CD4-positive, alpha-beta T cell treated with Interleukin-6 at 100 ng/mL for 8 hours (primary cell): ENCODE data around the gene KRT28.
"Not testable (repeated sequence)": the region's sequence is repeated elsewhere in the genome, so short reads cannot be mapped to it uniquely, and the experiment has no call there.

Source experiments
- DNase-seq: peaks from one replicate; pipeline ENCODE4 v3.0.0-alpha.2; 2020; ENCODE audit warnings: mixed read lengths, low spot score

The KRT28 gene

DNA sequence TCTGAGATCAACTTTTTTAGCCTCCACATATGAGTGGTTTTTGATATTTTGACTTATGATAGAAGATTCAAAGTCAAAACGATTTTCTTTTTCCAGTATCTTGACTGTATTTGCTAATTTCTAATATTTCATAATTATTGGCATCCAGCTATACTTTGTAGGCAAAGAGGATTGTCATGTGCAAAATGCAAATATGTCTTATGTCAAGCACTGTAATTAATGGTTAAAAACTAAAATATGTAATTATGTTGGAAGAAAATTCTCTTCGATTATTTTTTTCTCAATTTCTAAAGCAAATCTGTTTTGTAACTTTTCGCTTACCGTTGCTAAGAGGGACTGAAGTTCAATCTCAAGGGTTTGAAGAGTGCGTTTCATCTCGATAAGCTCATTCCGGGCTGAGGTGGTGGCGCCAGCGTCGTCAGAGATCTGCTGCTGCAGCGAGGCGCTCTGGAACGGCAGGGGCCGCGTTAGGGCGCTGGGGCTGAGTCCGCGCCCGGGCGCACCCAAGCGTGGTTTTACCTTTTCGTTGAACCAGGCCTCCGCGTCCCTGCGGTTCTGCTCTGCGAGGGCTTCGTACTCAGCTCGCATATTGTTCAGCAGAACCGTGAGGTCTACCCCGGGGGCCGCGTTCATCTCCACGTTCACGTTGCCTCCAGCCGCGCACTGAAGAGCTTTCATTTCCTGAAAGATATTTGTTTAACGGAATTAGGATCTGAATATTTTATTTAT, 20.4 kb downstream of the KRT28 start:
- DNase-seq = peak; percentile 4

DNA sequence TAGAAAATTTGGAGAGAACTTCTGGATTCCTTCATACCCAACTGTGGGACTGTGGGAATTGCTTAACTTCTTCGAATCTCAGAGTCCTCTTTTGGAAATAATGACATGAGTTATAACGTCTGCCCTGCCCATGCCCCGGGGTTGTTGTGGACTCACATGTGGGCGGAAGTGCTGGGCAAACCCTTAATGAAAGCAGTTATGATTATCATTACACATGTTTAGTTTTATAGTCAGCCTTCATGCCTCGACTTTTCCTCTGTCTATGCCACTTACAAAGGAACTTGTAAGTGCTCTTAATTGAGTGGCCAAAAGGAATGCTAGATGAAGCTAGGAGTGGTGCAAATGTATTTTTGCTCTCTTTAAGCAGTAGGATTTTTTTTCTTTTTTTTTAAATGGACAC, 21.3 kb downstream of the KRT28 start:
- no peak for DNase-seq

DNA sequence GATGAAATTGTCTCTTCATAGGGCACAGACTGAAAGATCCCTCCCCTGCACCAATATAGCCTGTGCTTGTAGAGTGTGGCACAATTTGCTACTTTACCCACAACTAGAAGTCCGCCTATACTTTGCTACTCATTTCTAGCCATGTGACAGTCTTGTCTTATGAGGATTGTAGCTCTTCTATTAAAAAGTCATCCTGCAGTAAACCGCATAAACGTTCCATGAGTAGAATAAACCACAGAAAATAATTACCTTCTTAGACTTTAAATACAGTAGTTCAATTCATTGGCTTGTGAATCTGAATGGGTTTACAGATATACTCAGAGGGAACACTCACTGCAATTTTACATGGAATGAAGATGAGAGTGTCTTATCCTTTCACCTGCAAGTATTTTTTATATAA, 21.8 kb downstream of the KRT28 start:
- no peak for DNase-seq

DNA sequence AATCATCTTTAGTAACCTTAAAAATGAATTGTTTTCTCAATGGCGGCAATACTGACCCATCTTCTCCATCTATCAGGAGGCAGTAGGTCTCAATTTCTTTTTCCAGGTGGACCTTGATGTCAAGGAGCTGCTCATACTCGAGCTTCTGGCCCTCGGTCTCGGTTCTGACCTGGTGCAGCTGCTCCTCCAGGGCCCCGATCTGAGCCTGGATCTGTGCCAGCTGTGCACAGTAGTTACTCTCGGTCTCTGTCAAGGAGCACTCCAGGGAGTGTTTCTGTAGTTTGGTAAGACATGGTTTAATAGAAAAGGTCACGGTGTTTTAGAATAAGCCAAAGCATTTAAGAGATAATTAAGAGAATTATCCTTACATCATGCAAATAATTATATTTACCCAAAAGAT, 22.3 kb downstream of the KRT28 start:
- DNase-seq = no peak

DNA sequence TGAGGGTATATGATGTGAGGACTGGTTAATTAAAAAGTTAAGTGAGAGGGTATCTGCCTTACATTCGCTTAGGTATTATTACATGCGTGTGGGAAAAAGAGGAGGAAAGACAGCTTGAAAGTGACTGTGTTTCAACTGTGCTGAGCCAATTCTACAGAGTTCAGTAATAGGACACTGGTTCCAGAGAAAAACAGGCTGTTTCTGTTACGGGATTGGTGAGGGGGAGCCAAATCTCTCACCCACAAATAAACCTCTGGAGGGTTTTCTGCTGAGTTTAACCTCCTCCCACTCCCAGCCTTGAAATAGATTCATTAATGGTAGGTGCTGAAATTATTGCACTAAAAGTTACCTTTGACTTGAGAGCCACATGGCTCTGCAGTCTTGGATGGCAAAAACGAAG, 23.8 kb downstream of the KRT28 start:
- no peak for DNase-seq

DNA sequence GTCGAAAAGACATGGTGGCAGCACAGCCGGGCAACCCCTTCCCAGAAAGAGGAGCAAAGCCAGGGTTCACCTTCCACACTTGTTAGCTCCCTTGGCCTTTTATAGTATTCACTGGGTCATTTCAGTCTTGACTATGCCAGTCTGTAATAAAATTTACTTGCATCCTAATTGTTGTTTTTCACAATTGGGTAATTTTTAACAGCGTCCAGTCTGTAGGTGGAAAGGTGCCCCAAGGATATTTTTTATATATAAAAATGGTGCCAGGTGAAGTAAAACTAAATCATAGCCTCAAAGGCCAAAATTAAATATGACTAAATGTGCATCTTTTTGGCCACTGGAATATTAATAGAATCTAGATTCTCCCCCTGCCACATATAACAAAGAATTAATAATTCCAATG, 27.7 kb downstream of the KRT28 start, which contains the start of gene KRT26:
KRT26 (minus strand) TSS at position 101 of the 400 bp plus-strand sequence; CDS start at position 13, 88 bp downstream.
- no peak for DNase-seq

DNA sequence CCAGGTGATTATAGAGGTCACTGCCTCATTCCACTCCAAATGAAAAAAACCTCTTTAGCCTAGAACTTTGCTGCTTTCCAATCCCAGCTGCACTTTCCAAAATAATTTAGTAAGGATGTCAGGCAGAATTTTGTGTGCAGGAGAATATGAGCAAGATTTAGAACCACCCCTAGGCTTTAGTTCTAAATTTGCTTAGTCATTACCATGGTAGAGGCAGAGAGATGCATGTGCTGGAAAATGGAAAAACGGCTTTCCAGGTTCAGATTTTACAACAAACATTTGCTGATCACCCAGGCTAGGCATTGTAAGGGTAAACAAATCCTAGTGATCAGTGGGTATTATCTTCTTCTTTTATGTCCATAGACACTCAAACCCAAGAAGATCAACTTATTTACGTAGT, 34.1 kb downstream of the KRT28 start:
- no peak for DNase-seq

DNA sequence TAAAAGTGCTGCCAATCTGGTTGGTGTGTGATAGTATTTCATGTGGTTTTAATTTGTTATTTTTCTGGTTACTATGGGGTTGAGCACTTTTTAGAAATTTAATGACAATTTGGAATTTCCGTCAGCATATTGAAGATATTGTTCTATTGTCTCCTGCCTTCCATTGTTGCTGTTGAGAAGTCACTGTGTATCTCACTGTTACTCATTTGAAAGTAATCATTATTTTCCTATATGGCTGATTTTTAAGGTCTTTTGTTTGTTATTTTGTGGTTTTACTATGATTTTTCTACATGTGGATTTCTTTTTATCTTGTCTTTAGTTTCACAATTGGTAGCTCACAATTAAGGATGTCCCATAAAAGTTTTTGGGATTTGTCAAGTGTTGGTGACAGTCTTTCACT, 36.0 kb downstream of the KRT28 start:
- no peak for DNase-seq

DNA sequence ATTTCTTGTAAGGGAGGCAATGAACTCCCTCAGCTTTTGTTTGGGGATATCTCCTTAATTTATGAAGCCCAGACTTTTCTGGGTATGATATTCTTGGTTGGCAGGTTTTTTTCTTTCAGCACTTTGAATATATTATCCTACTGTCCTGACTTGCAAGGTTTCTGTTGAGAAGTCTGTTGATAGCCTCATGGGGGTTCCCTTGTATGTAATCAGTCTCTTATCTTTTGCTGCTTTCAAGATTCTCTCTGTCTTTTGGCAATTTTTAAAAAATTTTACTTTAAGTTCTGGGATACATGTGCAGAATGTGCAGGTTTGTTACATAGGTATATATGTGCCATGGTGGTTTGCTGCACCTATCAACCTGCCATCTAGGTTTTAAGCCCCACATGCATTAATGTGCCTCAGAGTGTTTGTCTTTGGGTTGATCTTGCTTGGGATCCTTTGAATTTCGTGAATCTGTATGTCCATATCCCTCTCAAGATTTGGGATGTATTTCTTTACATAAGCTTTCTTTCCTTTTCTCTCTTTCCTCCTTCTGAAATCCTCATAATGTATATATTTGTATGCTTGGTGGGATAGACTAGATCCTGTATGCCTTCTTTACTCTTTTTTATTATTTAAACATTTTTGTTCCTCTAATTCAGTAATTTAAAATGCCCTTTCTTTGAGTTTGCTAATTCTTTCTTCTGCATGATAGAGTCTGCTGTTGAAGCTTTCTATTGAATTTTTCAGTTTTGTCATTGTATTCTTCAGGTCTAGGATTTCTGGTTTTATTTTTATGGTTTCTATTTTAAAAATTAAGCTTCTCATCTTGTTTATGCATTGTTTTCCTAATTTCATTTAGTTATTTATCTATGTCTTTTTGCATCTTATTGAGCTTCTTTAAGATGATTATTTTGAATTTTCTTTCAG, 39.4 kb downstream of the KRT28 start:
- DNase-seq = no peak

DNA sequence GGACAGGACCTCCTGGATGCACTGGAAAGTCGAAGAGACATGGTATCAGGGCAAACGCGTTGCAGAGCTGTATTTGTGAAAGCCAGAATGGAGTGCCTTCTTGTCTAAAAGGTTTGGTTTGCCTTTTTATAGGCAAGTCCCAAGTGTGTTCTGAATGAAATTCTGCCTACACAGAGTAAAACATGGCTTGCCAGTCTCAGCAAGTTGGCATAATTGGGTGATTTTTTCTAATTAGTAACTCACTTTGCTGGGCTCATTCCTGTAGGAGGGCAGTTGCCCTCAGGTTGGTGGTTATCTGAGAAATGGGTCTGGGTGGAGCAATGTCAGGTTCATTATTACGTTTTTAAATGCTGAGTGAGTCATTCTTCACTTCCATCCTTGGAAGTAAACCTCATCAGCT, 44.5 kb downstream of the KRT28 start, which contains the start of gene KRT25:
KRT25 (minus strand) TSS at position 101 of the 400 bp plus-strand sequence; CDS start at position 41, 60 bp downstream.
- DNase-seq = no peak

DNA sequence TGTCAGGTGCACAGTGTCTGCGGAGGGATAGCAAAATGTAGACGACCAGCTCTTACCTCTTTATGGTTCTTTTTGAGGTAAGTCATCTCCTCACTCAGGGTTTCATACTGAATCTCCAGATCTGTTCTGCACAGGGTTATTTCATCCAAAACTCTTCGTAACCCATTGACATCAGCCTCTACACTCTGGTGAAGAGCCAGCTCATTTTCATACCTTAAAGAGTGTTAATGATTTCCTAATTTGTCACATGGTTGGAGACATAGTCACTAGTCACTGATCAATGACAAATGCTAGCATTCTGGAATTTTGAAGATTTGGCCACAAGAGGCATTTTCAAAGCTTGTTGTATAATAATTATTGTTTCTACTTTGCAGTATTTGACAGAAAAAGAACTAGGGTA, 46.0 kb downstream of the KRT28 start:
- DNase-seq = no peak

DNA sequence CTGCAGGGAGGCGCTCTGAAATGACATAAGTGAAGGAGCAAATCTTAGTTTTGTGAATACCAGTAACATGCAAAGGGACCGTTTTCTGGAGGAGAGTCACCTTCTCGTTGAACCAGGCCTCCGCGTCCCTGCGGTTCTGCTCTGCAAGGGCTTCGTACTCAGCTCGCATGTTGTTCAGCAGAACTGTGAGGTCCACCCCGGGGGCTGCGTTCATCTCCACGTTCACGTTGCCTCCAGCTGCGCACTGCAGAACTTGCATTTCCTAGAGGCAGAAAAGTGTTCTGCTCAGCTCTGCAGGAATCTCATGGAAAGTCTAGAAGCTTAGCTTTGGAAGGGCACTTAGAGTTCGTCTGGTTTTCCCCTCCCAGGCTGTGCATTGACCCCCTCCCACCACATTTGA, 48.7 kb downstream of the KRT28 start:
- DNase-seq = no peak

DNA sequence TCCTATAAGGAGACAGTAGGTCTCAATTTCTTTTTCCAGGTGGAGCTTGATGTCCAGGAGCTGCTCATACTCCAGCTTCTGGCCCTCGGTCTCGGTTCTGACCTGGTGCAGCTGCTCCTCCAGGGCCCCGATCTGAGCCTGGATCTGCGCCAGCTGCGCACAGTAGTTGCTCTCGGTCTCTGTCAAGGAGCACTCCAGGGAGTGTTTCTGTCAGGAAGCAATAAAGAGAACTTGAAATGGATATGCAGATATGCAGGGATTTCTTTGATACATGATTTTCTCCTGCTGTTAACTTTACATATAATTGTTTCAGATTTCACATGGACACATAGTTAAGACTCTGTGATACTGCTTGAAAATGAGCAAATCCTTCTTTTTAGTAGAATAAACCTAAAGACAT, 49.4 kb downstream of the KRT28 start:
- DNase-seq = no peak

DNA sequence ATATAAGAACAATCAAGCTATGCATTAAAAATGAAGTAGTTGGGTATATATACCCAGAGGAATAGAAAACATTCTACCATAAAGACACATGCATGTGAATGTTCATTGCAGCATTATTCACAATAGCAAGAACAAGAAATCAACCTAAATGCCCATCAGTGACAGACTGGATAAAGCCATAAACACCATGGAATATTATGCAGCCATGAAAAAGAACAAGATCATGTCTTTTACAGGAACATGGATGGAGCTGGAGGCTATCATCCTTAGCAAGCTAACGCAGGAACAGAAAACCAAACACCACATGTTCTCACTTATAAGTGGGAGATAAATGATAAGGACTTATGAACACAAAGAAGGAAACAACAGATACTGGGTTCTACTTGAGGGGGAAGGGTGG, 51.1 kb downstream of the KRT28 start:
- not testable (repeated sequence) for DNase-seq
